ENCODE results near the gene EPHB2. TPM values are rescaled to one million over a fixed set of nuclear protein-coding genes. Genes with fewer than 3 reads are reported as not detected.
A peak's percentile ranks its signal among the peaks of the same experiment; 100 is the strongest.

The EPHB2 gene
- total RNA-seq, 6 experiments from 2014 or later = 13.1 to 36.4 (median 30.9) TPM

- Mint-ChIP-seq H3K9me3 (no peaks in the 10 kb centered on the region), H3K4me3 (no peak overlapping the region), H3K27ac (no peak overlapping the region), H3K4me1 (ENCODE audit: low read depth) (peaks cover 18% of the 10 kb centered on the region), H3K36me3 (ENCODE audit: low read depth) (no peaks in the 10 kb centered on the region; the same call in 1 of the 2 replicates), H3K27me3 (ENCODE audit: insufficient read depth) (peaks cover 7% of the 10 kb centered on the region)
- no peak for TF ChIP-seq CTCF (IDR thresholded peaks at IDR 0.05)
- no peak for DNase-seq
Measured at GRCh38 chr1:22711071-22711470, 432 bp downstream of the EPHB2 start.

- no peaks in the 10 kb centered on the region; the same call in 1 of the 2 replicates for H3K36me3 Mint-ChIP-seq (ENCODE audit: low read depth)
- peaks cover 18% of the 10 kb centered on the region for H3K4me1 Mint-ChIP-seq (ENCODE audit: low read depth)
- H3K4me3 Mint-ChIP-seq = peak overlapping the region; percentile 86
- peaks cover 7% of the 10 kb centered on the region for H3K27me3 Mint-ChIP-seq (ENCODE audit: insufficient read depth)
- peak overlapping the region; percentile 49; the same call in 1 of the 2 replicates for H3K27ac Mint-ChIP-seq
- DNase-seq = no peak
- no peaks in the 10 kb centered on the region for H3K9me3 Mint-ChIP-seq
- TF ChIP-seq CTCF (IDR thresholded peaks at IDR 0.05) = no peak
Measured at GRCh38 chr1:22711591-22712501, 1.2 kb downstream of the EPHB2 start.

- no peaks in the 10 kb centered on the region for H3K9me3 Mint-ChIP-seq
- H3K27me3 Mint-ChIP-seq (ENCODE audit: insufficient read depth) = peaks cover 7% of the 10 kb centered on the region
- peaks cover 18% of the 10 kb centered on the region for H3K4me1 Mint-ChIP-seq (ENCODE audit: low read depth)
- peak overlapping the region; percentile 86 for H3K4me3 Mint-ChIP-seq
- 0 out of 2 replicates have a peak, but pooled peaks have one; percentile 10 for TF ChIP-seq CTCF (IDR thresholded peaks at IDR 0.05)
- H3K27ac Mint-ChIP-seq = peak overlapping the region; percentile 5; the same call in 1 of the 2 replicates
- DNase-seq = peak; percentile 11
- no peaks in the 10 kb centered on the region; the same call in 1 of the 2 replicates for H3K36me3 Mint-ChIP-seq (ENCODE audit: low read depth)
Measured at GRCh38 chr1:22712502-22713271, 2.0 kb downstream of the EPHB2 start.

GRCh38 chr1:22714455-22714854, 3.8 kb downstream of the EPHB2 start:
- Mint-ChIP-seq H3K27me3 (ENCODE audit: insufficient read depth) (peaks cover 7% of the 10 kb centered on the region), H3K9me3 (no peaks in the 10 kb centered on the region), H3K4me1 (ENCODE audit: low read depth) (peaks cover 18% of the 10 kb centered on the region), H3K36me3 (ENCODE audit: low read depth) (no peaks in the 10 kb centered on the region; the same call in 1 of the 2 replicates), H3K27ac (no peak overlapping the region), H3K4me3 (no peak overlapping the region)
- DNase-seq = no peak
- no peak for TF ChIP-seq CTCF (IDR thresholded peaks at IDR 0.05)

GRCh38 chr1:22717037-22717760, 6.6 kb downstream of the EPHB2 start:
- Mint-ChIP-seq H3K27me3 (ENCODE audit: insufficient read depth) (peaks cover 7% of the 10 kb centered on the region), H3K36me3 (ENCODE audit: low read depth) (peaks cover 5% of the 10 kb centered on the region; the same call in 1 of the 2 replicates), H3K4me1 (ENCODE audit: low read depth) (peaks cover 13% of the 10 kb centered on the region), H3K4me3 (no peak overlapping the region), H3K27ac (no peak overlapping the region), H3K9me3 (no peaks in the 10 kb centered on the region)
- no peak for TF ChIP-seq CTCF (IDR thresholded peaks at IDR 0.05)
- DNase-seq = no peak
